ENCODE results near the gene POSTN.
"Not testable (repeated sequence)": the region's sequence is repeated elsewhere in the genome, so short reads cannot be mapped to it uniquely, and the experiment has no call there.

POSTN gene

DNA sequence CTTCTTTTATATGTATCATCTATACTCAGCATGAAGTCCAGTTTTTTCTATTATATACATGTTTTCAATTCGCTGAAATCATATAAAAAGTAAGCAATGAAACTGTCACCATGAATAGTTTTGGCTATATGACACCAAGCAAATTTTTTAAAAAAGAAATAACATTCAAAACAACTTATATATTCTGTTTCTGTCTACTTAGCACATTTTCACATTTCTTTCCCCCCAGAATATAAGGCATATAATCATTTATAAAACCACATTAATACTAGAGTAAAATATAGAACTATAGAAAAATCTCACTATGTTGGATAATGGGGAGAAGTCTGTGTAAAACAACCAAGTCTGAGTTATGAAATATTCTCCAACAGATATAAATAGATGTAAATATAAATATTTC lies 33.1 kb downstream of the POSTN start:
- H3K27me3 Mint-ChIP-seq = no peaks in the 10 kb centered on the region
- no peak for ATAC-seq

DNA sequence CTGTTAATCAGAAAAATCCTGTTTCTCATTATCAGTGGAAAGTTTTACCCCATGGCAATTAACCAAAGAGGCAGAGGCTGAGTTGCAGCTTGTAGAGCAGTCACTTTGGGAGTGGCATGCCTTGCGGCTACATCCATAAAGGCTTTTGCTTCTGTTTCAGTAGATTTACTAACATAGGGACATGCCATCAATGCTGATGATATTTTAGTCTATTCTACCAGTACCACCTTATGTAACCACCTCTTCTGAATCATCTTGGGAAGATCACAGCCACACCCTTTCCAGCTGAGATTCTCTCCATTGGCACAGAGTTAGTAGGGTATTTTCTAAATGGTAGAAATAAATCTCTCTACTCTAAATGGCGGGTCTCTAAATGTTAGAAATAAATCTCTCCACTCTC lies 37.5 kb downstream of the POSTN start:
- Mint-ChIP-seq H3K27ac (no peak overlapping the region), H3K4me3 (no peak overlapping the region), H3K27me3 (no peaks in the 10 kb centered on the region), H3K4me1 (no peaks in the 10 kb centered on the region), H3K36me3 (ENCODE audit: low read depth) (no peaks in the 10 kb centered on the region), H3K9me3 (peaks cover 17% of the 10 kb centered on the region)
- no peak for ATAC-seq
- DNase-seq = no peak

More for the DNA sequence above, 33.1 kb downstream of the POSTN start:
- Mint-ChIP-seq H3K4me3 (no peak overlapping the region), H3K4me1 (no peaks in the 10 kb centered on the region), H3K9me3 (no peaks in the 10 kb centered on the region), H3K27ac (no peak overlapping the region), H3K36me3 (ENCODE audit: low read depth) (no peaks in the 10 kb centered on the region)
- DNase-seq = no peak

DNA sequence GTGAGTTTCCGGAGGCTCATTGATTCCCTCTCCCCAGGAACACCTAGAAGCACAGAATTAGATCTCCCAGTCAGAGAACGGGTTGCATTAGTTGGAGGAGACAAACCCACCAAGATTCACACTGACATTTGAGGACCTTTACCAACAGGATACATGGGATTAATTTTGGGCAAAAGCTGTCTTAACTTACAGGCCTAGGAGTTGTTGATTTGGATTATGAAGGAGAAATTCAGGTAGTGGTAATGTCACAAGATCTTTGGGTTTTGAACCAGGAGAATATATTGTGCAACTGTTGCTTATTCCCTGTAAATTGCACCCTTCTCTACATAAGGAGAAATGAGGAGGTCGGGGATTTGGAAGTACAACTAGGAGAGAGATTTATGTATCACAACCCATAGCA lies 38.0 kb downstream of the POSTN start:
- no peak overlapping the region for H3K4me3 Mint-ChIP-seq
- peaks cover 19% of the 10 kb centered on the region for H3K9me3 Mint-ChIP-seq
- no peaks in the 10 kb centered on the region for H3K4me1 Mint-ChIP-seq
- no peak for DNase-seq
- ATAC-seq = no peak
- H3K27me3 Mint-ChIP-seq = no peaks in the 10 kb centered on the region
- no peak overlapping the region for H3K27ac Mint-ChIP-seq
- no peaks in the 10 kb centered on the region for H3K36me3 Mint-ChIP-seq (ENCODE audit: low read depth)

DNA sequence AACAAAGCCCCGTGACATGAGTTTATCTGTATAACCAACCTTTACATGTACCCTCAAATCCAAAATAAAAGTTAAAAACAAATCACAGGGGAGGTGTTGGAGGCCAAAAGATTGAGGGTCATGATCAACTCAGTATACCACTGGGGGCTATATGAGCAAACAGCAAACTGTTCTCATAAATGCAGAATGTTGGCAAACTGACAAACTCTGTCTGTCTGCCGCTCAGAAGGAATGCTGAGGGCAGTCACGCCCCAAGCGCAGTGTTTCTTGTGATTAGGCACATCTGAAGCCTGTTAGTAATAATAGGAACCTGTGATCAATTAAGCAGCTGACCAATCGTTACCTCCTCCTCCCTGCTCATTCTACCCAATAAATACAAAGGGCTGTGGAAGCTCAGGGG lies 39.8 kb downstream of the POSTN start:
- not testable (repeated sequence) for DNase-seq; H3K36me3 Mint-ChIP-seq (ENCODE audit: low read depth); H3K4me3 Mint-ChIP-seq; H3K27me3 Mint-ChIP-seq; H3K4me1 Mint-ChIP-seq; ATAC-seq; H3K27ac Mint-ChIP-seq
- peaks cover 25% of the 10 kb centered on the region for H3K9me3 Mint-ChIP-seq

DNA sequence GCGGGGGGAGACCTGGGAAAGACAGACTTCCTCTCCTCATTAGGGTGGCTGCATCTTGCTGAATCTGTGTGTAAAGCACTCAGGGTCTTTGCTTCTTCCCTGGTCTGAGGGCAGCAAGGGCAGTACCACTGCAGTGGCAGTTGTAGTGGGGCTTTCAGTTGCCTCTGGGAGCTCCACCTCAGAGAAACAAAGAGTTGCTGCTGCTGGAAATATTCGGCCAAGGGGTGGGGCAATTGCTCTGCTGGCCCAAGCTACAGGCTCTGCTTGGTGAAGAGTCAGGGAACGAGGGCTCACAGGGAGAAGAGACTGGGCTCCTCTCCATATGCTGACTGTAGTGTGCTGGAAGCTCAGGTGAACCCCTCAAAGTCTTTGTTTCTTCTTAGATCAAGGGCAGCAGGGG lies 52.5 kb downstream of the POSTN start:
- H3K36me3 Mint-ChIP-seq (ENCODE audit: low read depth) = no peaks in the 10 kb centered on the region
- H3K4me3 Mint-ChIP-seq = no peak overlapping the region
- ATAC-seq = no peak
- H3K9me3 Mint-ChIP-seq = peaks cover 18% of the 10 kb centered on the region
- H3K4me1 Mint-ChIP-seq = no peaks in the 10 kb centered on the region
- H3K27me3 Mint-ChIP-seq = no peaks in the 10 kb centered on the region
- no peak for DNase-seq
- no peak overlapping the region for H3K27ac Mint-ChIP-seq

DNA sequence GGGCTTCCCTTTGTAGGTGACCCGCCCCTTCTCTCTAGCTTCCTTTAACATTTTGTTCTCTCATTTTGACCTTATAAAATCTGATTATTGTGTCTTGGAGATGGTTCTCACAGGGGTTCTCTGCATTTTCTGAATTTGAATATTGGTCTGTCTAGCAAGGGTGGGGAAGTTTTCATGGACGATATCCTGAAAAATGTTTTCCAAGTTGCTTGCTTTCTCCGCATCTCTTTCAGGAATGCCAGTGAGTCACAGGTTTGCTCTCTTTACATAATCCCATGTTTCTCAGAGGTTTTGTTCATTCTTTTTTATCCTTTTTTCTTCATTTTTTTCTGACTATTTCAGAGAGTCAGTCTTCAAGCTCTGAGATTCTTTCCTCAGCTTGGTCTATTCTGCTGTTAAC lies 53.6 kb downstream of the POSTN start:
- Mint-ChIP-seq H3K36me3 (ENCODE audit: low read depth) (no peaks in the 10 kb centered on the region), H3K9me3 (peaks cover 18% of the 10 kb centered on the region), H3K4me1 (no peaks in the 10 kb centered on the region), H3K27ac (no peak overlapping the region), H3K4me3 (no peak overlapping the region), H3K27me3 (no peaks in the 10 kb centered on the region)
- no peak for DNase-seq
- no peak for ATAC-seq

DNA sequence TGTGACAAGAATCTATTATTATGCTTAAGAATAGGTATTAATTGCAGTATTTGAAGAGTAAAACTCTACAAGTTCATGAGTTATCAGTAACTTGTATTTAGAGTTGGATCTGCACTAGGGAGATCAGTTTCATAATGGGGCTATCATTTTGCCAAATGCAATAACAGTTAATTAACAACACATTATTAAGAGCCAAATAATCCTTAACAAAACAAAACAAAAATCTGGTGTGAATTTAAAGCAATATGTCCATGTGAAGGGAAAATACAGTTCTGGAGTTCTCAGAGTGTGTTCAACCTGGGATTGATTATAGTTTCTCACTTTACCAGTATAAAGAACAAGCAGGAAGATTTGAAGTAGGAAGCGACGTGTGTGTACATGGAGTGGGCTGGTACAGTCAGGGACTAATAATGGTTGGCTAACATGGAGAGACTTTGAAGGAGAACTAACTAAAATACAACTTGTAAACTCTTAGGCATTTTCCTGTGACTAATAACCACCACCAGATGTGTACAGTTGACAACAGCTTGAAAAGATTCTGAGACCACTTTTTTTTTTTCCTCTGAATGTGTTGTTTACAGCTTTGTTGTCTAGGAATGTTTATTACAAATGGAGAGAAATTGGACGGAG lies 58.5 kb downstream of the POSTN start:
- H3K27ac Mint-ChIP-seq = no peak overlapping the region
- H3K36me3 Mint-ChIP-seq (ENCODE audit: low read depth) = no peaks in the 10 kb centered on the region
- no peak overlapping the region for H3K4me3 Mint-ChIP-seq
- DNase-seq (no peak), ATAC-seq (no peak)
- no peaks in the 10 kb centered on the region for H3K4me1 Mint-ChIP-seq
- no peaks in the 10 kb centered on the region for H3K27me3 Mint-ChIP-seq
- peaks cover 18% of the 10 kb centered on the region for H3K9me3 Mint-ChIP-seq

DNA sequence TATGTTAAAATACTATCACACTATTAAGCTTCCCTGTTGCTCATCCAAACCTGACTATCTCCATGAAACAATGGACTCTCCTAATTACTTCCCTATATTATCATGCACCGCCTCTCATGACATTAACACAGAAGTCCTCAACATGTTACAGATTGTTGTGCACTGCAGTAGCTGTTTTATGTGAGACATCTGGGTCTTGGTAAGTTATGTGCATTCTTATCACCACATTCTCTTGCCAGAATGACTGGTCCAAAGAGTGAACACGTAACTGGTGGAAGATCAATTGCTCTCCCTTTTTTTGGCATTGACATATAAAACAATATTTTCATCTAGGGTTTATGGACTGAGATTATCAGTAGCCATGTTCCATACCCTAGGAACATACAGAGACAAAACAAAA lies 59.4 kb downstream of the POSTN start:
- H3K4me1 Mint-ChIP-seq = no peaks in the 10 kb centered on the region
- H3K4me3 Mint-ChIP-seq = no peak overlapping the region
- H3K27me3 Mint-ChIP-seq = no peaks in the 10 kb centered on the region
- ATAC-seq (no peak), DNase-seq (no peak)
- peaks cover 18% of the 10 kb centered on the region for H3K9me3 Mint-ChIP-seq
- no peaks in the 10 kb centered on the region for H3K36me3 Mint-ChIP-seq (ENCODE audit: low read depth)
- H3K27ac Mint-ChIP-seq = no peak overlapping the region

DNA sequence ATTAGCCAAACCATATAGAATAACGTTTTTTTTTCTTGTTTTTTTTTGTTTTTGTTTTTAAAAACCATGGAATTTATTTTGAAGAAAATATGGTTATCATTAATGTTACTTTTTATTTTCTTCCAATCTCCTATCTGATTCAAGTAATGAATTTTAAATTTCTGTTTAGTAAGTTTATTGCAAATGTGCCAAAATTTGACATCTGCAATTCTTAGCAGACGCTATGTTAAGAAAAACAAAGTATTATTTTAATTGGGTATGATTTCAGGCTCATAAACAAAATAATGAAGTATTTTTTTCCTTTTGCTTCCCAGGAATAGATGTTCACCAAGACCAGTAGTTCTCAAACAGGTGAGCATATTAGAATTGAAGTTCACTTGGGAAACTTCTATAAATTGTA lies 63.1 kb downstream of the POSTN start:
- no peak for ATAC-seq
- H3K36me3 Mint-ChIP-seq (ENCODE audit: low read depth) = no peaks in the 10 kb centered on the region

DNA sequence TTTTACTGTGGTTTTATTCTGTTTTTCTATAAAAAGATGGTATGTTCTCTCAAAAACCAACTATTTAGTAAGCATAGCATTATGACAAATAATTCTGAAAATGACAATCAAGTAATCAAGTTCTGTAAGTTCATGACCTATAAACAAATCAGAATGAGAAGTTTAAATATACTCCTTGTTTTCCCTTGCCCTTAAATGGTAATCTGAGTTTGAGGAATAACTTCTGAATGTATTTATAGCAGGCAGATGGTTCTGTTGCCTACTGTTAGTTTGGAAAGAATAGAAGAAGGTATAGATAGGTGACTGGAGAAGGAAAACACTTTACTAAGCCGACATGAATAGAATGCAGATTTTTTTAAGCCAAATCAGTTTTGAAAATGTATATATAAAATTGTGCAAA lies 63.9 kb downstream of the POSTN start:
- ATAC-seq (no peak), DNase-seq (no peak)
- Mint-ChIP-seq H3K4me3 (no peak overlapping the region), H3K4me1 (no peaks in the 10 kb centered on the region), H3K27ac (no peak overlapping the region), H3K36me3 (ENCODE audit: low read depth) (no peaks in the 10 kb centered on the region), H3K27me3 (no peaks in the 10 kb centered on the region), H3K9me3 (peaks cover 23% of the 10 kb centered on the region)

More for the DNA sequence above, 63.1 kb downstream of the POSTN start:
- no peak for DNase-seq
- Mint-ChIP-seq H3K27me3 (no peaks in the 10 kb centered on the region), H3K9me3 (peaks cover 23% of the 10 kb centered on the region), H3K4me3 (no peak overlapping the region), H3K27ac (no peak overlapping the region), H3K4me1 (no peaks in the 10 kb centered on the region)

DNA sequence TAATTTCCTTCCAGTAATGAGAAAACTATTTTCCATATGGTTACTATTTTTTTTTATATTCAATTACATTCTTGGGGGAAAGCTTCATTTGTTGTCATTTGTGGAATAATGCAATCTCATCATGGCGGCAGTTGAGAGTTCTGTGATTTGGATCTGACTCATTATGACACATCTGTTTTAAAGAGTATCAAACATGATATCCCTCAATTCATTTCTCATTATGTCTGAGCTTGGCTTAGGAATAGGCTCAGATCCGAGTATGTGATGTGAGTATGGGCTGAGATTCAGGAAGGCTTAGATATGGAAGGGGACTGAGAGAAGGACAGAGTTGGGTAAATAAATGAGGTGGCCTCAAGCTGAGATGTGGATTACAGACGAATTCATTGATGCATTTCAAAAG lies 64.4 kb downstream of the POSTN start:
- no peak overlapping the region for H3K27ac Mint-ChIP-seq
- H3K9me3 Mint-ChIP-seq = peaks cover 23% of the 10 kb centered on the region
- DNase-seq (no peak), ATAC-seq (no peak)
- no peaks in the 10 kb centered on the region for H3K36me3 Mint-ChIP-seq (ENCODE audit: low read depth)
- no peak overlapping the region for H3K4me3 Mint-ChIP-seq
- no peaks in the 10 kb centered on the region for H3K27me3 Mint-ChIP-seq
- no peaks in the 10 kb centered on the region for H3K4me1 Mint-ChIP-seq

DNA sequence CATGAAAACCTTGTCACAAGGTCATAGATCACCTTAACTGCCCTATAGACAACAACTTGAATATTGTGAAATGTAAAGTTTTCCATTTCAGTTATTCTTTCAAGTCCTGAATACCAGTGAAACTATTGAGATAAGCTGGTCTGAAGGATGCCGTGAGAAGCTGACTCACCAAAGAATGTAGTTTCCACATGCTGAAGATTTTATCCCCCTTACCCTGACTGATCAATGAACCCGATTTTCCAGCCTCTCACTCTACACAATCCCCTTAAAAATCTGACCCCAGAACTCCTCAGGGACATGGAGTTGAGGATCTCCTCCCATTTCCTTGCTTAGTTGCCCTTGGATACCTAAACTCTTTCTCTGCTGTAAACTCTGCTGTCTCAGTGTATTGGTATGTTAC lies 67.5 kb downstream of the POSTN start:
- Mint-ChIP-seq H3K36me3 (ENCODE audit: low read depth) (no peaks in the 10 kb centered on the region), H3K27me3 (no peaks in the 10 kb centered on the region), H3K4me3 (no peak overlapping the region), H3K4me1 (no peaks in the 10 kb centered on the region), H3K9me3 (peaks cover 18% of the 10 kb centered on the region), H3K27ac (no peak overlapping the region)
- DNase-seq (no peak), ATAC-seq (no peak)

DNA sequence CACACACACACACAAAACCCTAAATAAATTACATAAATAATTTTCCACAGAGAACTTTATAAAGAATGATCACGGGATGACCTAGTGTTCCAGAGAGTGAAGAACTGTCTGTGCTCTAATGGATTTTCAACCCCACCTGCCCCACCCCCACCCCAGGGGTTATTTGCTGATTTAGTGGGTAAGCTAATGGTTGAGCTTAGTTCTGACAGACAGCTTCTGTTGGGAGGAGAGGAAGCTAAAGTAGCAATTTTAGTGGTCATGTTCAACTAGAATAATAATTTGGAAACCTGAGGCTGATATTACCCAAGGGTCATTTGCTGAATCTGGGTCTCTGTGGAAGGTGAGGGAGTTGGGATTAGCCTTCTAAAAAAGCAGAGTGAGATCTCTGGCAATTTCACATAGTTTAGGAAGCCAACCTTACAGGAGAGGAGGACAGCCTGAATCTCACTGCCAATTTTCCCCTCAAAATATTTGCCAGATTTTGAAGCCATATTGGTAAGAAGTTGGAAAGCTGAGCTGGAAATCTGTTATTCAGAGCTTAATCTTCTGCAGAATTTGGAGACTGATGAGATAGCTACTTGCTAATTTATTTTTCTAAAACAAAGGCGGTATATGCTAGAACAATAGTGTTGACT lies 68.7 kb downstream of the POSTN start:
- no peak for DNase-seq
- Mint-ChIP-seq H3K4me3 (no peak overlapping the region), H3K27ac (no peak overlapping the region), H3K4me1 (no peaks in the 10 kb centered on the region), H3K9me3 (peaks cover 13% of the 10 kb centered on the region), H3K27me3 (no peaks in the 10 kb centered on the region), H3K36me3 (ENCODE audit: low read depth) (no peaks in the 10 kb centered on the region)
- no peak for ATAC-seq

DNA sequence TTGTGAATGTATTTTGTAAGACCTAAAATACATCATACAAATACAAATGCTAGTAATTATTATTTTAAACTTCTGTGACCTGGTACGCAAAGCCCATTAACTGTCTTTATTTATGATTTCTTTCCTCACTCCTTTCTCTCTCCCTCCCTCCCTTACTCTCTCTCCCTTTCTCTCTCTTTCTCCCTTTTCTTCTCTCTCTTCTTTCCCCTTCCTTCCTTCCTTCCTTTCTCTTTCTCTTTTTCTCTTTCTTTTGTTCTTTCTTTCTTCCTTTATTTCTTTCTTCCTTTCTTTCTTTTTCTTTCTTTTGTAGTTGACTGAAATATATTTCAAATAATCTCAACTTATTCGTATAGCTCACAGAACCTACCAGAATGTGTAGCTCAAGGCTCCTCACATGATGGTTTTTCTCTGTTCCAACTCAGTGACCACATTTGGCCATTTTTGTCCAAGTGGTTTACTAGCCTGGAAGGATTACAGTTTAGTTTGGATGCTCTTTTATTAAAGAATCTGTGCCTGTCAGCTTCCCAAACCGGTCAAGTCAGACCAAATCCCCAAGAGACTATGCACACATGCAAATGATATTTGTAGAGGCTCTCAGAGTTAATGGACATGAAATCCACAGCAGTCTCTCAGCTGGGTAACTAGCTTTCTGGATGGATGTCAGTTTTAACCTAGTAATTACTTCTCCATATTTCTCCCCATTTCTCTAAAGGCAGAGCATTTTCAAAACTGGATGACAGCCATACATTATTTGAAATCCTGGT lies 71.7 kb downstream of the POSTN start:
- no peak overlapping the region for H3K4me3 Mint-ChIP-seq
- ATAC-seq = no peak
- H3K36me3 Mint-ChIP-seq (ENCODE audit: low read depth) = no peaks in the 10 kb centered on the region
- H3K27ac Mint-ChIP-seq = no peak overlapping the region
- no peaks in the 10 kb centered on the region for H3K27me3 Mint-ChIP-seq
- DNase-seq = no peak
- H3K9me3 Mint-ChIP-seq = peaks cover 14% of the 10 kb centered on the region
- H3K4me1 Mint-ChIP-seq = no peaks in the 10 kb centered on the region

DNA sequence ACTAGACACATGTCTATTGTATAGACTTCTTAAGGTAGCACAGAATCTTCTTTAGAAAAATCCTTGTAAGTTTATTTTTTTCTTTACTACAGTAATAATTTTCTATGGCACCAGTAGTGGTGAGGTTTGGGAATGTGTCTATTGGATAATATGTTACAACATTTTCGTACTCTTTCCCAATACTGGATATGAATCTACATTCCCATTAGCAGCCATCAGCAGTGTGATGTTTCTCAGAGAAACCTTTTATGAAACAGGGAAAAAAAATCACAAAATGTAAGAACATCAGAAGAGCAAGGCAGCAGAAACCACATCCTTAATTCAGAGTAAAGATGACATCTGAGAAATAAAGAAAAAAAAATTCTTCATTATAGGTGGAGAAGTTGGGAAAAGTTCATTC lies 83.3 kb downstream of the POSTN start:
- no peak overlapping the region for H3K4me3 Mint-ChIP-seq
- no peaks in the 10 kb centered on the region for H3K4me1 Mint-ChIP-seq
- H3K36me3 Mint-ChIP-seq (ENCODE audit: low read depth) = no peaks in the 10 kb centered on the region
- DNase-seq (no peak), ATAC-seq (no peak)
- no peaks in the 10 kb centered on the region for H3K27me3 Mint-ChIP-seq
- no peak overlapping the region for H3K27ac Mint-ChIP-seq
- H3K9me3 Mint-ChIP-seq = no peaks in the 10 kb centered on the region

Measured in activated naive CD8-positive, alpha-beta T cell treated with anti-CD3 and anti-CD28 coated beads, Interleukin-2, amount 50 U/mL, for 24 hours (primary cell).